Measurements from ENCODE around the gene NKX6-2.

DNA sequence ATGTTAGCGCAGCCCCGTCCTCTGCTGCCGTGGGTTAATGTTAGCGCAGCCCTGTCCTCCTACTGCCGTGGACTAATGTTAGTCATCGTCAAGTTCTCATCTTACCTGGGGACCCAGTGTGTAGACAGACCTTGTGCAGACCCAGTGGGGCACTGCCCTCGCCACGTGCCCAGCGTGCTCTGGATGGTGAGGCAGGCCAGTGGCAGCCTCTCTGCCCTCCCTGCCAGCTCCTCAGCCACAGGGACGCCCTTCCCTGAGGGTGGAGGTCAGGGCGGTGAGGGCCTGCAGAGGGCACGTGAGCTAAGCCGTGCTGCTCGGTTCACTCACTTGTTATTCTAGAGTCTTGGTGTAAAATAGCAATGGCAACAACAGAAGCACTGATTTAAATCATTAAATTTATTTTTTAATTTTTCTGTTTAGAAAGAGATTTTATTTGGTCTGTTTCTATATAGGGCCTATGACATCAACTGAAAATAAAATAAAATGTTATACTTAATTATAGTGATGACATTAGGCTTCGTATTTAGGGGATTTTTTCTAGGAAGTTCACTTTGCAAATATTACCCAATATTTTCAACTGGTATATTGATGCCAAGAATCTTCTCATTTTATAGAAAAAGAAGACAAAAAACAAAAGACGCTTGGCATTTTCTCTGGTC is 48.4 kb downstream of the NKX6-2 start:
- TF ChIP-seq, protein P1, sequence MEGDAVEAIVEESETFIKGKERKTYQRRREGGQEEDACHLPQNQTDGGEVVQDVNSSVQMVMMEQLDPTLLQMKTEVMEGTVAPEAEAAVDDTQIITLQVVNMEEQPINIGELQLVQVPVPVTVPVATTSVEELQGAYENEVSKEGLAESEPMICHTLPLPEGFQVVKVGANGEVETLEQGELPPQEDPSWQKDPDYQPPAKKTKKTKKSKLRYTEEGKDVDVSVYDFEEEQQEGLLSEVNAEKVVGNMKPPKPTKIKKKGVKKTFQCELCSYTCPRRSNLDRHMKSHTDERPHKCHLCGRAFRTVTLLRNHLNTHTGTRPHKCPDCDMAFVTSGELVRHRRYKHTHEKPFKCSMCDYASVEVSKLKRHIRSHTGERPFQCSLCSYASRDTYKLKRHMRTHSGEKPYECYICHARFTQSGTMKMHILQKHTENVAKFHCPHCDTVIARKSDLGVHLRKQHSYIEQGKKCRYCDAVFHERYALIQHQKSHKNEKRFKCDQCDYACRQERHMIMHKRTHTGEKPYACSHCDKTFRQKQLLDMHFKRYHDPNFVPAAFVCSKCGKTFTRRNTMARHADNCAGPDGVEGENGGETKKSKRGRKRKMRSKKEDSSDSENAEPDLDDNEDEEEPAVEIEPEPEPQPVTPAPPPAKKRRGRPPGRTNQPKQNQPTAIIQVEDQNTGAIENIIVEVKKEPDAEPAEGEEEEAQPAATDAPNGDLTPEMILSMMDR (conservative IDR thresholded peaks at IDR 0.05), result no peak
- no peak for TF ChIP-seq ZFX (IDR thresholded peaks at IDR 0.05)

Data from C4-2B (cell line).